Activated naive CD4-positive, alpha-beta T cell treated with anti-CD3 and anti-CD28 coated beads, Interleukin-2, amount 50 U/mL, for 24 hours (primary cell): ENCODE measurements around the gene COQ9.

ENCODE experiments used
- H3K27ac Mint-ChIP-seq: one replicate; pipeline ENCODE4 v1.8.0; 2021; ENCODE audit warnings: mild to moderate bottlenecking, mixed read lengths
- H3K27me3 Mint-ChIP-seq: one replicate; pipeline ENCODE4 v1.8.0; 2021; ENCODE audit warnings: mixed read lengths
- H3K36me3 Mint-ChIP-seq: one replicate; pipeline ENCODE4 v1.8.0; 2021; ENCODE audit warnings: mixed read lengths
- H3K4me1 Mint-ChIP-seq: one replicate; pipeline ENCODE4 v1.8.0; 2021; ENCODE audit warnings: mixed read lengths
- H3K4me3 Mint-ChIP-seq: one replicate; pipeline ENCODE4 v1.8.0; 2021; ENCODE audit warnings: mild to moderate bottlenecking, mixed read lengths
- H3K9me3 Mint-ChIP-seq: one replicate; pipeline ENCODE4 v1.8.0; 2021; ENCODE audit warnings: mixed read lengths

The COQ9 gene

DNA sequence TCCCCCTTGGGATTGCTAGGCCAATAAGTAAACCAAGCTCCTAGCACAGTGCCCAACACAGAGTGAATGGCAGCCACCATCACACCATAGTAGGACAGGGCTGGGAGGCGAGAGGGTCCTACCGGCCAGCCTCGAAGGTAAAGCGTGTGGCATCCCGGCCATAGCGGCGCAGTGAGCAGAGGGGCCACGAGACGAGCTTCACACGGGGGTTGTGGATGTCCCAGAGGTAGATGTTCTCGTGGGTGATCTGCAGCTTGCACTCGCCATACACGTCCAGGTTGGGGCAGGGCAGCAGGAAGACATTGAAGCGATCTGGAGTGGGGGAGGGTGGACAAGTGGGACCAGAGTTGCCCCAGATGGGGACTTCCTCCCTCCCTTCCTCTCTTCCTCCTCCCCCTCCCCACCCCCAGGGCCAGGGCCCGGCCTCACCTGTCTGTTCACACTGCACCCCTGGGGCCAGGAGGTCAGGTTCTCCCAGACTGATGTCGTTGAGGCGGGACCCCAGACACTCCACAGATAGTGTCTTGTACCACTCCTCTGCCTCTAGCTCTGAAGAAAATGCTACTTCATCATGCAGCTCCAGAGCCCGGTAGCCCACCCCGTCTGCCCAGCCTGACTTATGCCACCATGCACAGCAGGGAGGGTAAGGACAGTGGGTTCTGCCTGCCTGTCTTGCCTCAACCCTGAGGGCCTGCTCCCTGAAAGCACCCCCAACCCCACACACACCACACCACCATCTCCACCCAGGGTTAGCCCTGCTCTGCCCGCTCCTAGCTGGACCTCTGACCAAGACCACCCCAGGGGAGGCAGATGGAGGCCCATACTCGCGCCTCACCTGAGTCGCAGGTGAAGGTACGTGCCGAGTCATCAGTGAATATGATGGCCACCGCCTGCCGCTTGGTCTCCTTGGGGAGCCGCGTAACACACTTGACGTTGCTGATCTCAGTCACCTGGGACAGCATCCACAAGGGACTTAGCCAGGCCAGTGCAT, 27.7 kb downstream of the COQ9 start:
- no peak overlapping the region for H3K27ac Mint-ChIP-seq

DNA sequence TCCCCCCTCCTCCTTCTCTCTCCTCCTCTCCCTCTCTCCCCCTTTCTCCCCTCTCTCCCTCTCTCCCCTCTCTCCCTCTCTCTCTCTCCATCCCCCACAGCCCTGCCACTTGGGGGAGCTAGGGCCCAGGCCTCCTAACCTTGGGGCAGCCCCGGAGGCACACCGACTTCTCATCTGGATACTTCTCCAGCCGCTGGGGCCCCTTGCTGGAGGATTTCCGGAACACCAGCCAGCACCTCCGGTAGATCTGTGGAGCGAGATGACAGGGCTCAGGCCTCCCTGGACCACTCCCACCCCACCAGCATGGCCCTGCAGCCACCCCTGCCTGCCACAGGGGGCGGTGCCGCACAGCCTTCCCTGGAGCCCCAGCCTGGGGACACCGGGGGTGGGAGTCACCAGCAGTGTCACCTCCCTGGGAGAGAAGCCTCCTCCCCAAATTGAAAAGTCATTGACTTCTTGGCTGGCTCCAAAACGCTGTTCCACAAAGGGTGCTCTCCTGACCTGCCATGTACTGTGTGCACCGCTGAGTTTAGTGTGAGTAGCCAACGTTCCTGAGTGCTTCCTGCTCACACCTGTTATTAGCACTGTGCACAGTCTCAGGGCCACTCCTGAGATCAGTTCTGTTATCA, 28.5 kb downstream of the COQ9 start:
- no peak overlapping the region for H3K4me3 Mint-ChIP-seq
- H3K9me3 Mint-ChIP-seq, result no peaks in the 10 kb centered on the region
- no peaks in the 10 kb centered on the region for H3K27me3 Mint-ChIP-seq
- peaks cover 15% of the 10 kb centered on the region for H3K4me1 Mint-ChIP-seq
- H3K27ac Mint-ChIP-seq, result no peak overlapping the region
- H3K36me3 Mint-ChIP-seq, result peaks cover 6% of the 10 kb centered on the region

More for the DNA sequence above, 27.7 kb downstream of the COQ9 start:
- H3K27me3 Mint-ChIP-seq, result no peaks in the 10 kb centered on the region
- no peak overlapping the region for H3K4me3 Mint-ChIP-seq
- peaks cover 15% of the 10 kb centered on the region for H3K4me1 Mint-ChIP-seq
- H3K36me3 Mint-ChIP-seq, result peaks cover 6% of the 10 kb centered on the region
- no peaks in the 10 kb centered on the region for H3K9me3 Mint-ChIP-seq

DNA sequence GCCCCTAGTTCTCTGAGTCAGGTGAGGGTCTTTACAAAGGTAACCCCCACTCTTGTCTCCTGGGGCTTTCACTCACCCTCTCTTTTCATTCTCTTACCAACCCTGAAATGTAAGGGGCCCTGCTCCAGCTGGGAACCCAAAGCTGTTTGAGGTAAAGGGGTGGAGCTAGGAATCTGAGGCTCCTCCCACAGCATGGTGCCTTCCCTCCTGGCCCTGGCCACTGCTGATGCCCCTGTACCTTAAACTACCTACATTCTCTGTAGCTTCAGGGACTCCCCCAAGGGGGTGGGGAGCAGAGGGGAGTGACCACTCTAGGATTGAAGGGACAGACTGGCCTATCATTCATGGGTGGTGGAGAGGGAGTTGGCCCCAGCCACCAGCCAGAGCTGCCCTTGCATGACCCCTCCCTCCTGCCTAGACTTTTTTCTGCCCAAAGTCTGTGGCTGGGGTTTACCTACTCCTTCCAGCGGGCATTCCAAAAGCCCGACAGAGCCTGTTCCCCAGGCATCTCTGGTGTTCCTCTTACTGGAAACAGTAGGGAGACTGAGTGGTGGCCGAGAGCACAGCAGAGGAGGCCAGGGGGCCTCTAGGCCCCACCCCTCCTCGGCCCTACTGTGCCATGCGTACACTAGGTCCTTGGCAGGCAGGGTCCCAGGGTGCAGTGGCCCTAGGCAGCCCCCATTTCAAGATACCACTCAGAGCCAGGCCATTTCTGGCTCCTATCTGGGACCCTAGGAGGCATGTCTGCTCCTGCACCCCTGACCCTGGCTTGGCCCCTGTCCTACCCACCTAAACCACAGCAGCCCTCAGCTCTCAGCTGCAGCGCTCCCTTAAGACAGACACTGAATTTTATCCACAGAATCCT, 29.5 kb downstream of the COQ9 start:
- Mint-ChIP-seq H3K9me3 (no peaks in the 10 kb centered on the region), H3K27me3 (no peaks in the 10 kb centered on the region), H3K4me1 (peaks cover 15% of the 10 kb centered on the region), H3K27ac (no peak overlapping the region), H3K4me3 (no peak overlapping the region), H3K36me3 (peaks cover 6% of the 10 kb centered on the region)

DNA sequence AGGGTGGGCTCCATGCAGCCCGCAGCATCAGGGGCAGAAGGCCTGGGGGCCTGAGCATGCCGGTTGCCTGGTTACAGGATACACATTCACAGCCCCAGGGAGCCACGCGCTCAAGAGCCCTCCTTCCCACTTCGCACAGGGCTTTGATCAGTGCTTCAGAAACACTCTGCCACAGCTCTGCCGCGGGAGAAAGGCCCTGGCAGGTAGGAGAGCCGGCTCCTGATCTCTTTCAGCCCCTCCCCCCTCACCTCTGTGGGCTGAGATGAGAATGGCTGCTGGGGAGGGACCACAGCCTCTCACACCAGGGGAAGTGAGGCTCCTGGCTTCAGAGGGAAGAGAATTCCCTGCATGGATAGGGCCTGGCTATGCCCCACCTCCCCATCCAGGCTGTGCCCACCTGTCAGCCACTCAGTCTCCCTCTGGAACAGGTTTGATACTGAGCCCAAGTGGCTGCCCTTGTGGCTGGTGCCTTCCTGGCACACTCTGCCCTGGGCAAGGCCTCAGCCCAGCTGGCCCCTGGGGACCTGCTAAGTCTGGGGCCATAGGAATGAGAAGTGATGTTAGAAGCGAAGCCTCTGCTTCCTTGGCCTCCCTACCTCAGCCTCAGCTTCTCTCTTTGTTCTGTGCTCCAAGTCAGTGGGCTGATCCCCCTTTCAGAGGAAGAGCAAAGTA, 30.4 kb downstream of the COQ9 start:
- H3K4me1 Mint-ChIP-seq, result peaks cover 11% of the 10 kb centered on the region

DNA sequence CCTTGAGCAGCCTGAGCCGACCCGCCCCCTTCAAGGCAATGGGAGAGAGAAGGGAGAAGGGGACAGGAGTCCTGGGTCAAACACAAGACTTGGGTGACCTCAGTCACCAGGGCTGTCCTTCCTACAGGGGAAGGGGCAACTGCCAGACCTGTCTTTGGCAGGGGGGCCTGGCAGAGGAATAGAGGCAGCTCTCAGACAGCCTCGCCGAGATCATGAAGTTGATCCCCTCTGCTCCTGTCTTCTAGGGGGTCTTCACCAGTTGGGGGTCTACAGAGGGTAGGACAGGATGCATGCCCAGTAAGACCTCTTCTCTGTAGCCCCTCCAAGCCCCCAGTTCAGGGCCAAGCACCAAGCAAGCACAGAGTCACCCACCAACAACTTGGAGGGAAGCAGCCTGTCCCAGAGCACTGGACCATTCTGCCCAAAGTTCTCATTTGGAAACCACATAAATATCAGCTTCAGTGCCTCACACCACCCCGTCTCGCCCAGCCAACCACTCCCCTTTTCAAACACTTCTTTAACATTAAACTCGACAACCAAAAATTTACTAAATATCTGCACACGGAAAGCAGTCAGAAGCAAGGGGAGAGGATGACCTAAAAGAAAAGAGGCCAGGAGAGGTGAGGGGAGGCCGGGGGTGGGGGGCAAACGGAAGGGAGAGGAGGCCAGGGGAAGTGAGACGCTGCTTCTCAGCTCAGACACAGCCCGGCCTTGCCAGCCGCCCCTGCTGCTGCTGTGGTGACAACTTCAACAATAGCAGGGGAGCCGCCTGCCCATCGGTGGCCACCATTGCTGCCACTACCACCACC, 31.3 kb downstream of the COQ9 start:
- Mint-ChIP-seq H3K4me3 (no peak overlapping the region), H3K36me3 (peaks cover 2% of the 10 kb centered on the region), H3K27me3 (no peaks in the 10 kb centered on the region), H3K27ac (no peak overlapping the region), H3K9me3 (no peaks in the 10 kb centered on the region), H3K4me1 (peaks cover 11% of the 10 kb centered on the region)

More for the DNA sequence above, 30.4 kb downstream of the COQ9 start:
- Mint-ChIP-seq H3K27me3 (no peaks in the 10 kb centered on the region), H3K4me3 (no peak overlapping the region), H3K9me3 (no peaks in the 10 kb centered on the region), H3K27ac (no peak overlapping the region), H3K36me3 (peaks cover 2% of the 10 kb centered on the region)

DNA sequence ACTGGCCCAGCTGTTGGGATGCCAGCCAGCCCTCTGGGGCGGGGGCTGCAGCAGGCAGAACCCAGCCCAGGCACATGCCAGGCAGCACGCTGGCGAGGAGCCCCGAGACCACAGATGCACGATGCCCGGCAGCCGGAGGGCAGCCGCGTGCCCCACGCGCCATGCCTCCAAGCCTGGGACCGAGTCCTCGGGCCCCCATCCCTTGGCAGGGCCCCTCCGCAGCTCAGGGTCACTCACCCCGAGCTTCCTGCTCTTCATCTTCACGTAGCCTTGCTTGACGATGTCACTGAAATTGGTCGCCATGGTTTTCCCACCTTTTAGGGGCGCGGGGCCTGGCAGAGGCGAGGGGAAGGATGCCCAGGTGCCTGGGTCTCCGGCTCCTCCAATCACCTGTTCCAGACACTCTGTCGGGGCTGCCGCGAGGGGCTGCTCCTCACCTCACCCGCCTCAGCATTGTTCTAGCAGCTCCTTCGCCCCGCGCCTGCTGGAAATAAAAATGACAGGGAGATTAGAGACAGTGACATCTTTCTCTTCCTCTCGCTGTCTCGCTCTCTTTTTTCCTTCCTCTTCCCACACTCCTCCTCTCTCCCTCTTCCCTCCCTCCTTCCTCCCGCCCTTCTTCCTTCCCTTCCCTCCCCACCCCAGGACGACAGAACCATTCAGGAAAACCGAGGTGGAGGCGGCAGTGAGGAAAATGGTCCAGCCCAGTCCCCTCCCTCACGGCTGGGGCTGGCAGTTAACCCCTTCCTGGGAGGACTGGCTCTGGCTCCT, 32.1 kb downstream of the COQ9 start:
- no peak overlapping the region for H3K27ac Mint-ChIP-seq
- H3K4me3 Mint-ChIP-seq, result no peak overlapping the region
- no peaks in the 10 kb centered on the region for H3K27me3 Mint-ChIP-seq
- peaks cover 2% of the 10 kb centered on the region for H3K36me3 Mint-ChIP-seq
- no peaks in the 10 kb centered on the region for H3K9me3 Mint-ChIP-seq
- H3K4me1 Mint-ChIP-seq, result peaks cover 11% of the 10 kb centered on the region

DNA sequence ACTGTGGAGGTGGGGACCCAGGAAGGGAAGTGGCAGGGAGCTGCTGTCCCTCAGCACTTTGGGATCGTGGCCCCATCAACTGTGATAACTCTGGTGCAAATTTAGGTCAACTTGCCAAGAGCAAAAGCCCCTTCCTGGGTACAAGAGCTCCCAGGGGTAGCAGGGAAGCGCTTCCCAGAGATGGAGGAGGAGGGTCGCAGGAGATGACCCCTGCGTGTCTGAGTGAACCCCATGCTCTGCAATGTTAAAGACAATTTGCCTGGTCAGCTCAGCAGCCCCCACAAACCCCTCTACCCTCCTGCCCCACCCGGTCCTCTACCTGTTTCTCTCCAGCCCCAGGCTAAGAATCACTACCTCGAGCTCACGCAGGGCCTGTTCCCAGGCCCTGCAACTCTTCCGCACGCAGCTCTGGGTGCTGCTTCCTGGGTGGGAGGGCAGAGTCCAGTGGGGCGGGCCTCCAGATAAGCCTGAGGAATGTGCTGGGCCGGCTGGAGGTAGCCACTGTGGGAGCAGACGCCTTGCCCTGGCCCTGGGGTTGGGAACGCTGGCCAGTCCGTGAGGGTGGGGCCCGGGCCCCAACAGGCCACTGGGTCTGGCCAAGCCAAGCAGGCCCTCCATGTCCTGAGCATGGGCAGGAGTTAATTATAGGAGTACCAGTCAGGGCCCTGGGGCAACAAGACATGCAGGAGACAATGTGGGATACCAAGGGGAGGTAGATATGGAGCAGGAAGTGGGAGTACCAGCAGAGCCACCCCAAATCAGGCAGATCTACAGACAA, 32.9 kb downstream of the COQ9 start:
- Mint-ChIP-seq H3K9me3 (no peaks in the 10 kb centered on the region), H3K36me3 (peaks cover 2% of the 10 kb centered on the region), H3K27me3 (no peaks in the 10 kb centered on the region), H3K4me3 (no peak overlapping the region), H3K27ac (no peak overlapping the region), H3K4me1 (peaks cover 18% of the 10 kb centered on the region)

DNA sequence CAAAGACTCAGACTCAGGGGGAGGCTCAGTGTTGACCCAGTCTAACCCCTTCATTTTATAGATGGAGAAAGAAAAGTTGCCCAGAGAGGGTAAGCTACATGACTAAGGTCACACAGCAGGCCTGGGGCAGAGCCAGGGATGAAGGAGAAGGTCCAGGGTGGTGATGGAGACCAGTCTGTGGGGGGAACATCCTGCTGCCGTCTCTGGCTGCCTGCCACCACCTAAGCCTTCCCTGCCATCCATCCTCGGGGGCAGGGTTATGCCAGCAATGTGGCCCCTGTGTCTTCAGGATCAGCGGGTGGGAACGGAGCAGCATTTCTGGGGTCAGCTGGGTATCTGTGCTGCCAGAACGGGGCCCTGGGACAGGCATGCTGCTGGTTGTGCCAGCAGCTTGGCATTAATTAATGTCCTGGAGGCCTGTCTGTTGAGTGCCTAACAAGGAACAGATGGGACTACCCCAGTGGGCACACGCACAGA, 33.5 kb downstream of the COQ9 start:
- Mint-ChIP-seq H3K4me1 (peaks cover 24% of the 10 kb centered on the region), H3K36me3 (peaks cover 2% of the 10 kb centered on the region), H3K27me3 (no peaks in the 10 kb centered on the region), H3K4me3 (no peak overlapping the region), H3K27ac (no peak overlapping the region), H3K9me3 (no peaks in the 10 kb centered on the region)

DNA sequence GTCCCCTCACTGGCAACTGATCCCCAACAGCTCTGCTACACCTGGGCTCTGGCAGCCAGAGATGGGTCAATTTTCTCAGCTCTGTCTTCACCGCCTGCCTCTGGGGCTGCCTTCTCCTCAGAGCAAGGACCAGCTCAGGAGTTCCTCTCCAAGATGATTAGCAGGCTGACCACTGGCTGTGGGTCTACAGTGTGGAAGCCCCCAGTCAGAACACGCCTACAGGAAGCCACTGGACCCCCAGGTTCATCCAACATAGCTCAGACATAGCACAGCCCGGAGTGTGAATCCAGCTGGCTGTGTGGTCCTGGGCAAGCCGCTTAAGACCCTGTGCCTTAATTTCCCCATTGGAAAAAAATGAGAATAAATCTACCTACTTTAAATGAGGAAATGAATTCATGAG, 34.1 kb downstream of the COQ9 start:
- Mint-ChIP-seq H3K4me3 (no peak overlapping the region), H3K27me3 (no peaks in the 10 kb centered on the region), H3K4me1 (peaks cover 21% of the 10 kb centered on the region), H3K27ac (no peak overlapping the region), H3K36me3 (peaks cover 2% of the 10 kb centered on the region), H3K9me3 (no peaks in the 10 kb centered on the region)

DNA sequence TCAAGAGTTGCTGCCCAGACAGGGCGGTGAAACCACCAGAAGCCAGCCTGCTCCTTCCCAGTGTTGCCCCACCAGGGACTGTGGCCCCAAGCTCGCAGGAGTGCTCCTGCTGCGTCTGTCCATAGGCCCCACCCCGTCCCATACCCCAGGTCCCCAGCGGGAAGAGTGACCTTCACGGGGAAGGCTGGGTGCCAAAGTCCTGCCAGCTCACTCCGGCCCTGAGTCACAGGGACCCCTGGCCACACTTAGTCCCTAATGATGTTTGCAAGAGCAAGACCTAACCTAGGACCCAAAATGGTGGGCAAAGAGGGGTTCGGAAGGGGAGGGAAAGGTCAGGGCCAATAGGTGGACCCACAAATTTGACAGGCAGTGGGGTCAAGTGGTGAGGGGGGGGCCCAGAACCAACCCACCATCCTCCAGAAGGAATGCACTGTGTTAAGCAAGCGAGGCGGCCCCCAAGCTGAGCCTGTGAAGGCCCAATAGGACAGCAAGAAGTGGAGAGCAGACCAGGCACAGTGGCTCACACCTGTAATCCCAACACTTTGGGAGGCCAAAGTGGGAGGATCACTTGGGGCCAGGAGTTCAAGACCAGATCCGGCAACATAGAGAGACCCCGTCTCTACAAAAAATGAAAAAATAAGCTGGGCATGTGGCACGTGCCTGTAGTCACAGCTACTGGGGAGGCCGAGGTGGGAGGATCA, 35.7 kb downstream of the COQ9 start:
- H3K27ac Mint-ChIP-seq, result no peak overlapping the region
- H3K4me1 Mint-ChIP-seq, result peaks cover 26% of the 10 kb centered on the region
- H3K27me3 Mint-ChIP-seq, result no peaks in the 10 kb centered on the region
- no peak overlapping the region for H3K4me3 Mint-ChIP-seq
- no peaks in the 10 kb centered on the region for H3K9me3 Mint-ChIP-seq
- peaks cover 2% of the 10 kb centered on the region for H3K36me3 Mint-ChIP-seq

DNA sequence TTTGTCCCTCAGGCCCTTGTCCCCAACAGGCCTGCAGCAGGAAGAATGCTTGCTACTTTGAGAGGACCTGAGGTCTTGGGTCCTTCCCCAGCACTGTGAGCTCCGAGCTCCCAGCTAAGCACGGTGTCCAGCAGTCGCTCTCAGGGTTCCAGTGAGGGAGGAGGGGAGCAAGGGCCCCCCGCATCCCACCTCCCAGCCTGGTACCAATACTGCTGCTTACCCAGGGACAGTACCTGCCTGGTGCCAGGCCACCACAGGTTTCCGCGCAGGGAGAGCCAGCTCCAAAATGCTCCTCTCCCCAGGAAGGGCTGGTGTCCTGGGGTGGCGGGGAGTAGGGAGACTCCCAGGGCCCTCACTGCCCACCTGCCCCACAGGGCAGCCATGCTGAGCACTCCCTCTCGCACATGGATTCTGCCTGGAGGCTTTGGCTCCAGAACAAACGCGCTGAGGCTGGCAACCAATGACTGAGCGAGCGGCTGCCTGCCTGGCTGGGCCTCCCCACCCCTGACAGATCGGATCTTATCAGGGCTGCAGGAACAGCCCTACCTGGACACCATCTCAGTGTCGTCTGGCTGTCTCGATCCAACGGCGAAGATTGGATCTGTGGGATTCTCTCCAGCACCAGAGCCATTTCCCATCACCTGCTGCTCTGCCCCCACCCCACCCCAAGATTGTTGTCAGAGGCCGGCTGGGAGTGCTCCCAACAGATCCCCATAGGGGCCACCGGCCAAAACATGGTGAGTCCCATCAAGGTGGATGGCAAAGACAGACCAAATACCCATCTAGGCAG, 36.6 kb downstream of the COQ9 start:
- Mint-ChIP-seq H3K36me3 (no peaks in the 10 kb centered on the region), H3K4me1 (peaks cover 23% of the 10 kb centered on the region), H3K27me3 (no peaks in the 10 kb centered on the region), H3K4me3 (no peak overlapping the region), H3K27ac (no peak overlapping the region), H3K9me3 (no peaks in the 10 kb centered on the region)

DNA sequence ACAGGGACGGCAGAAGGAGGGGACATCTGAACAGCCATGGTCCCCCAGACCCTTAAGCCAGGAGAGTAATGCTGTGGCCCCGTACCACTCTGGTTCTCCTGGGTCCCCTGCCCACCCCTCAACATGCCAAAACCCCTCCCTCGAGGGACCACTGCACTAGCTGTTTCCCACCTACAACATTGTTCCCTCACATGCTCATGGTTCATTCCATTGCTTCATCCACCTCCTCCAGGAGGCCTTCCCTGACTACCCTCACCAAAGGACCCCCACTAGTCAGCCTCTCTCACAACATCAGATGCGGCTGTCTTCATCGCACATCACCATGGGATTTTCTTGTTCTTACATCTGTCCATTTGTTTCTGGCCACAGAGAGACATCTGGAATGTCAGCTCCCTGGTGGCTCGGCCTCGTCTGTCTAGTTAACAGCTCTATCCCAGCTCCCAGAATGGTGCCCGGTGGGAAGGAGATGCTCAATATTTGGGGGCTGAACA, 37.3 kb downstream of the COQ9 start:
- H3K4me3 Mint-ChIP-seq, result no peak overlapping the region
- H3K9me3 Mint-ChIP-seq, result no peaks in the 10 kb centered on the region
- peaks cover 23% of the 10 kb centered on the region for H3K4me1 Mint-ChIP-seq
- H3K27ac Mint-ChIP-seq, result peak overlapping the region; percentile 66
- no peaks in the 10 kb centered on the region for H3K36me3 Mint-ChIP-seq
- H3K27me3 Mint-ChIP-seq, result no peaks in the 10 kb centered on the region
